ENCODE results near the gene ATN1.
A peak's percentile ranks its signal among the peaks of the same experiment; 100 is the strongest.

Gene ATN1

GRCh38 chr12:6966351-6966750 is 38.6 kb downstream of the ATN1 start:
- Histone ChIP-seq H3K4me1 (ENCODE audit: control insufficient read depth in 1 of 2, insufficient read depth in 1 of 2, low read depth in 1 of 2, low read length in 1 of 2) (peaks cover 55 to 66% of the 10 kb centered on the region in 2 experiments), H3K4me3 (ENCODE audit: low read depth in 1 of 2, low read length in 1 of 2) (no peak overlapping the region), H3K36me3 (peaks cover 47% of the 10 kb centered on the region), H3K27ac (peak overlapping the region; percentile 1), H3K27me3 (no peaks in the 10 kb centered on the region), H3K9me3 (no peaks in the 10 kb centered on the region)
- TF ChIP-seq CTCF (IDR thresholded peaks at IDR 0.05): no peak

GRCh38 chr12:6967651-6968100 is 39.9 kb downstream of the ATN1 start:
- no peak overlapping the region for H3K27ac ChIP-seq
- peaks cover 51 to 58% of the 10 kb centered on the region in 2 experiments for H3K4me1 ChIP-seq (ENCODE audit: control insufficient read depth in 1 of 2, insufficient read depth in 1 of 2, low read depth in 1 of 2, low read length in 1 of 2)
- no peaks in the 10 kb centered on the region for H3K9me3 ChIP-seq
- H3K4me3 ChIP-seq (ENCODE audit: low read depth in 1 of 2, low read length in 1 of 2): no peak overlapping the region
- no peaks in the 10 kb centered on the region for H3K27me3 ChIP-seq
- no peak for TF ChIP-seq CTCF (IDR thresholded peaks at IDR 0.05)
- H3K36me3 ChIP-seq: peaks cover 39% of the 10 kb centered on the region

- no peak for TF ChIP-seq CTCF (IDR thresholded peaks at IDR 0.05)
- no peaks in the 10 kb centered on the region for H3K27me3 ChIP-seq
- H3K36me3 ChIP-seq: peaks cover 39% of the 10 kb centered on the region
- no peak overlapping the region for H3K27ac ChIP-seq
- peaks cover 47 to 50% of the 10 kb centered on the region in 2 experiments for H3K4me1 ChIP-seq (ENCODE audit: control insufficient read depth in 1 of 2, insufficient read depth in 1 of 2, low read depth in 1 of 2, low read length in 1 of 2)
- no peaks in the 10 kb centered on the region for H3K9me3 ChIP-seq
- no peak overlapping the region for H3K4me3 ChIP-seq (ENCODE audit: low read depth in 1 of 2, low read length in 1 of 2)
Observed at GRCh38 chr12:6968426-6968825, 40.7 kb downstream of the ATN1 start.

GRCh38 chr12:6970096-6970527 is 42.4 kb downstream of the ATN1 start:
- no peaks in the 10 kb centered on the region for H3K9me3 ChIP-seq
- H3K36me3 ChIP-seq: peaks cover 51% of the 10 kb centered on the region
- peak overlapping the region; percentile 89 for H3K27ac ChIP-seq
- TF ChIP-seq CTCF (IDR thresholded peaks at IDR 0.05): no peak
- H3K4me3 ChIP-seq (ENCODE audit: low read depth in 1 of 2, low read length in 1 of 2): peak overlapping the region; percentile 99
- H3K4me1 ChIP-seq (ENCODE audit: control insufficient read depth in 1 of 2, insufficient read depth in 1 of 2, low read depth in 1 of 2, low read length in 1 of 2): peaks cover 33 to 36% of the 10 kb centered on the region in 2 experiments
- H3K27me3 ChIP-seq: no peaks in the 10 kb centered on the region

GRCh38 chr12:6974180-6974579 is 46.4 kb downstream of the ATN1 start:
- no peak for TF ChIP-seq CTCF (IDR thresholded peaks at IDR 0.05)
- no peaks in the 10 kb centered on the region for H3K27me3 ChIP-seq
- peaks cover 23 to 27% of the 10 kb centered on the region in 2 experiments for H3K4me1 ChIP-seq (ENCODE audit: control insufficient read depth in 1 of 2, insufficient read depth in 1 of 2, low read depth in 1 of 2, low read length in 1 of 2)
- H3K4me3 ChIP-seq (ENCODE audit: low read depth in 1 of 2, low read length in 1 of 2): no peak overlapping the region
- H3K36me3 ChIP-seq: peaks cover 53% of the 10 kb centered on the region
- no peak overlapping the region for H3K27ac ChIP-seq
- H3K9me3 ChIP-seq: no peaks in the 10 kb centered on the region
